ENCODE data around the gene NAPEPLD.
"Not testable (repeated sequence)": the region's sequence is repeated elsewhere in the genome, so short reads cannot be mapped to it uniquely, and the experiment has no call there.

Gene NAPEPLD

GRCh38 chr7:103113164-103113563, 35.7 kb downstream of the NAPEPLD start (continued):
- no peak for TF ChIP-seq ZNF157 (tag by site-specific recombination; IDR thresholded peaks at IDR 0.05)

- H3K4me1 ChIP-seq (ENCODE audit: control insufficient read depth, insufficient read depth, low read length); H3K9me3 ChIP-seq (ENCODE audit: control insufficient read depth, insufficient read depth, low read depth, low read length); H3K4me3 ChIP-seq (ENCODE audit: low read depth, low read length); CTCF ChIA-PET; H3K36me3 ChIP-seq (ENCODE audit: control insufficient read depth in 2 of 2, insufficient read depth in 1 of 2, low read length in 2 of 2); H3K27ac ChIP-seq (ENCODE audit: extremely low read depth, low read depth, low read length): not testable (repeated sequence)
- POLR2A ChIA-PET = interaction anchor here (0.6 to 1.5 kb wide), 2 partner anchors 10 to 40 kb away, joined by 5 read pairs; no protein-coding TSS in a partner anchor
Observed at GRCh38 chr7:103106703-103107070, 42.2 kb downstream of the NAPEPLD start.

GRCh38 chr7:103106005-103106702, 42.7 kb downstream of the NAPEPLD start:
- H3K36me3 ChIP-seq (ENCODE audit: control insufficient read depth in 2 of 2, insufficient read depth in 1 of 2, low read length in 2 of 2) = peaks cover 7 to 9% of the 10 kb centered on the region in 2 experiments
- H3K4me1 ChIP-seq (ENCODE audit: control insufficient read depth, insufficient read depth, low read length) = 0 out of 2 replicates have a peak, but pooled peaks cover 2% of the 10 kb centered on the region
- H3K4me3 ChIP-seq (ENCODE audit: low read depth, low read length) = no peak overlapping the region
- POLR2A ChIA-PET = interaction anchor here (0.6 to 1.5 kb wide), 2 partner anchors 10 to 31 kb away, joined by 3 to 5 read pairs; partner anchors contain the start of gene ARMC10
- no peak for TF ChIP-seq CTCF (tag by site-specific recombination; IDR thresholded peaks at IDR 0.05)
- TF ChIP-seq ZNF837 (tag by site-specific recombination; IDR thresholded peaks at IDR 0.05) = no peak
- TF ChIP-seq EGR2 (tag by site-specific recombination; IDR thresholded peaks at IDR 0.05; ENCODE audit: low read depth) = 0 out of 2 replicates have a peak, but pooled peaks have one; percentile 11
- TF ChIP-seq ZBTB6 (tag by site-specific recombination; IDR thresholded peaks at IDR 0.05) = peak; percentile 67; the same call in 1 of the 2 replicates
- peak; percentile 39; the same call in 1 of the 2 replicates for TF ChIP-seq ZIC2 (tag by site-specific recombination; IDR thresholded peaks at IDR 0.05)
- TF ChIP-seq ZFHX2 (tag by site-specific recombination; conservative IDR thresholded peaks at IDR 0.05) = peak; percentile 35; the same call in 1 of the 2 replicates
- 0 out of 2 replicates have a peak, but pooled peaks have one; percentile 49 for TF ChIP-seq ZSCAN16 (tag by site-specific recombination; IDR thresholded peaks at IDR 0.05)
- CTCF ChIA-PET = no interaction called here
- H3K9me3 ChIP-seq (ENCODE audit: control insufficient read depth, insufficient read depth, low read depth, low read length) = no peaks in the 10 kb centered on the region
- no peak overlapping the region for H3K27ac ChIP-seq (ENCODE audit: extremely low read depth, low read depth, low read length)

- ChIA-PET CTCF (interaction anchor here (0.6 kb wide), 1 partner anchor 42 kb away, joined by 3 read pairs; no protein-coding TSS in a partner anchor), POLR2A (no interaction called here)
- no peaks in the 10 kb centered on the region for H3K9me3 ChIP-seq (ENCODE audit: control insufficient read depth, insufficient read depth, low read depth, low read length)
- H3K27ac ChIP-seq (ENCODE audit: extremely low read depth, low read depth, low read length) = no peak overlapping the region
- TF ChIP-seq ZNF513 (tag by site-specific recombination; IDR thresholded peaks at IDR 0.05) (no peak), ZBTB8A (tag by site-specific recombination; IDR thresholded peaks at IDR 0.05) (no peak), ZNF837 (tag by site-specific recombination; IDR thresholded peaks at IDR 0.05) (no peak), ZNF654 (tag by site-specific recombination; IDR thresholded peaks at IDR 0.05; ENCODE audit: low read depth) (no peak), ZBTB26 (tag by site-specific recombination; optimal IDR thresholded peaks at IDR 0.05) (no peak), ZBTB21 (tag by site-specific recombination; IDR thresholded peaks at IDR 0.05) (no peak), SCRT1 (tag by site-specific recombination; IDR thresholded peaks at IDR 0.05; ENCODE audit: borderline replicate concordance) (no peak), PRDM4 (tag by site-specific recombination; IDR thresholded peaks at IDR 0.05) (no peak), ZNF16 (tag by site-specific recombination; IDR thresholded peaks at IDR 0.05; ENCODE audit: low read depth) (no peak), KLF8 (tag by site-specific recombination; IDR thresholded peaks at IDR 0.05) (no peak), ZBTB1 (tag by site-specific recombination; IDR thresholded peaks at IDR 0.05) (no peak), ZSCAN30 (tag by site-specific recombination; IDR thresholded peaks at IDR 0.05) (no peak), ZBTB17 (tag by site-specific recombination; IDR thresholded peaks at IDR 0.05) (no peak)
- no peak overlapping the region for H3K4me3 ChIP-seq (ENCODE audit: low read depth, low read length)
- peaks cover 9 to 25% of the 10 kb centered on the region in 2 experiments for H3K36me3 ChIP-seq (ENCODE audit: control insufficient read depth in 2 of 2, insufficient read depth in 1 of 2, low read length in 2 of 2)
- H3K4me1 ChIP-seq (ENCODE audit: control insufficient read depth, insufficient read depth, low read length) = 0 out of 2 replicates have a peak, but pooled peaks cover 2% of the 10 kb centered on the region
Observed at GRCh38 chr7:103101543-103101942, 47.4 kb downstream of the NAPEPLD start.

All from HEK293 (cell line).